HG03025 (cell line): ENCODE results near the gene HOXA4.

Experiments used
- ATAC-seq: cut with Tn5 transposase; IDR thresholded peaks from one replicate; pipeline ENCODE4 v1.9.1; 2021; ENCODE audit warnings: mild to moderate bottlenecking, moderate library complexity; ENCODE audit not compliant: unreplicated experiment, low FRiP score

HOXA4 gene

GRCh38 chr7:27148756-27149641, 18.4 kb upstream of the HOXA4 start:
- ATAC-seq: no peak

DNA sequence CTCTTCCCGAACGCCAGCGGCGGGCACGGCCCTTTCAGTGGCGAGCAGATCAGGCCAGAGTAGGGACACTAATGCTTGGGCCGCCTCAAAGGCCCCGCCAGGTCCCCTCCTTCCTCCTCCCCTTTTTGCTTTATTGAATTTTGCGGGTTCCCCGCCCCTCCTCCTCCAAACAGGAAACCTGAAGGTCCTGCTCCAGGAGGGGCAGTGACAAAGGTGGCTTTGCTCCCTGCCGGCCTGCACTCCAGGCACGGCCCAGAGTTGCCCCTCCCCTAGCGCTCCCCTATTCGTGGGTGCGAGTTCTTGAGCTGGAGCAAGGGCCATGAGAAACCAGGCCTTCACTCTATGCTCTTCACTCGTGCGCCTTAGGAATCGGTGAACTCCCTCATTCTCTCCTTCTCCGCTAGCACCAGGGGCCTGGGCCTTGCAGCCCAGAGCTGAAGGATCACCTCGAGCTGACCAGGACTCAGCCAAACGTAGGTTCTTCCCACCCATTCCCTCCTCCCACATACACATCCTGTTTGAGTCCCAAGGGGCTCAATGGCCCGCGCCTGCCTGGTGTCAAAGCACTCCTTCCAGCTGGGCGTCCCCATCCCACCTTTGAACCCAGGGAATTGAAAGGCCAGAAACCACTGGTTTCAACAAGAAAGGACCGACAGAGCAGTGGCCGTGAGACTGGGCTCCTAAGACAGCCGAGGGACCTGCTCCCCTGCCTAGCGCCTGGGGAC, 17.6 kb upstream of the HOXA4 start:
- ATAC-seq: no peak

- ATAC-seq: no peak
Measured at GRCh38 chr7:27147199-27148030, 16.9 kb upstream of the HOXA4 start, which contains the start of gene HOXA6. Gene HOXA6 (minus strand): TSS chr7:27147774. CDS start chr7:27147749, 25 bp downstream.

DNA sequence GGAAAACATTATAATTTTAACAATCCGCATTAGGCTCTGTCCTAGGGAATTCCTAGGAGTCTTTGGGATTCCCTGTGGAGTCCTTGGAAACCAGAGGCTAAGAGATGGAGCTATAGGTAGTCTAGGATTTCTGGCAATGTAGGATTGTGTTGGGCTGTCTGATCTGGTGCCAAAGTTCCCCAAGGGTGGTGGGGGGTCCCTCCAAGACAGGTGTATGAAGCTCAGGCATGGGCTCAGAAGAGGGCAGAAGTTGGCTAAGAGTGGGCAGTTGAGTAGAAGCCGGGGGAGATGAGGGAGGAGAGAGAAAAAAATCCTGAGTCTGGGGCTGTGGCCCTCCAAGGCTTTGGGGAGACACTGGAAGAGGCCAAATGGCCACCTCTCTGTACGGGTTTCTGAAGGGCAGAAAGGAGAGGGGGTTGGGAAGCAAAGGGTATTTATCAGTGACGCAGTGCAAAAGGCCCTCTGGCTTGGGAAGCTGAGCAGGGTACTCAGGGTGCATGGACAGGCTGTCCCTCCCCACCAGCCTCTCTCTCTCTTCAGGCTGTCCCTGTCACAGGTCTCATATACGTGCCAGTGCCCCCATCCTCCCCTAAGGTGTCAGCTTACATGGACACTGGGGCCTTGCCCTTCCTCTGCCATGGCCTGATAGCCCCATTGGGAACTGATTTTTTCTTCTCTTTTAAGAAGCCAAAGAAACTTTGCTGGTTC, 16.1 kb upstream of the HOXA4 start:
- no peak for ATAC-seq

GRCh38 chr7:27145914-27146412, 15.4 kb upstream of the HOXA4 start:
- ATAC-seq: no peak

- ATAC-seq: no peak
Measured at GRCh38 chr7:27145165-27145913, 14.8 kb upstream of the HOXA4 start.

DNA sequence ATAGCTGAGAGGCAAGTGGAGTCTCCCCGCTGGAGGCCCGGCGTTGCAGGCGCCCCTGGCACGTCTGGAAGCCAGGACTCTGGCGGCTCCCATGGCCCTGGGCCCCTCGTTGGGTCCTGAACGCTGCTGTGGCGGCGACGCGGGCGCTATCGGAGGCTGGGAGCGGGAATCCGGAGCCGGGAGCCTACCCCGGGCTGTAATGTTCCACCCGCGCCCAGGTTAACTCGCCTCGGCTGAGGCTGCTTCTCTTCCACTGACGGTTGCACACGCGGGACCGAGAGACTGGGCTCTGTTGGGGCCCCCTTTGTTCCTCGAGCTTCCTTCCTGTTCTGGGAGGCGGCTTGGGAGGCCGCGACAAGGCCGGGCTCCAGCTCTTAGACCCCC, 14.2 kb upstream of the HOXA4 start:
- no peak for ATAC-seq

- ATAC-seq: no peak
Measured at GRCh38 chr7:27143950-27144780, 13.6 kb upstream of the HOXA4 start.

DNA sequence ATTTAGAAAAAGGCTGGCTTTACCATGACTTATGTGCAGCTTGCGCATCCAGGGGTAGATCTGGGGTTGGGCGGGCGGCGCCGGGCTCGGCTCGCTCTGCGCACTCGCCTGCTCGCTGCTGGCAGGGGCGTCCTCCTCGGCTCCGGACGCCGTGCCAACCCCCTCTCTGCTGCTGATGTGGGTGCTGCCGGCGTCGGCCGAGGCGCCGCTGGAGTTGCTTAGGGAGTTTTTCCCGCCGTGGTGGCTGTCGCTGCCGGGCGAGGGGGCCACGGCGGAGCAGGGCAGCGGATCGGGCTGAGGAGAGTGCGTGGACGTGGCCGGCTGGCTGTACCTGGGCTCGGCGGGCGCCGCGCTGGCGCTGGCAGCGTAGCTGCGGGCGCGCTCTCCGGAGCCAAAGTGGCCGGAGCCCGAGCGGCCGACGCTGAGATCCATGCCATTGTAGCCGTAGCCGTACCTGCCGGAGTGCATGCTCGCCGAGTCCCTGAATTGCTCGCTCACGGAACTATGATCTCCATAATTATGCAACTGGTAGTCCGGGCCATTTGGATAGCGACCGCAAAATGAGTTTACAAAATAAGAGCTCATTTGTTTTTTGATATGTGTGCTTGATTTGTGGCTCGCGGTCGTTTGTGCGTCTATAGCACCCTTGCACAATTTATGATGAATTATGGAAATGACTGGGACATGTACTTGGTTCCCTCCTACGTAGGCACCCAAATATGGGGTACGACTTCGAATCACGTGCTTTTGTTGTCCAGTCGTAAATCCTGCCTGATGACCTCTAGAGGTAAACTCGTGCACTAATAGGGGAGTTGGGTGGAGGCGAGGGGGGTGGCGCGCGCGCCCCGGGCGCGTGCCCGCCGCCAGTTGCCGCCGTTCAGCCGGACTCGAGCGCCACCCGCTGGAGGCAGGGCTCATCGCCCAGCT, 12.7 kb upstream of the HOXA4 start, which contains the start of gene HOXA5:
HOXA5 (minus strand) TSS at position 659 of the 927 bp plus-strand sequence; CDS start at position 585, 74 bp downstream.
- no peak for ATAC-seq

DNA sequence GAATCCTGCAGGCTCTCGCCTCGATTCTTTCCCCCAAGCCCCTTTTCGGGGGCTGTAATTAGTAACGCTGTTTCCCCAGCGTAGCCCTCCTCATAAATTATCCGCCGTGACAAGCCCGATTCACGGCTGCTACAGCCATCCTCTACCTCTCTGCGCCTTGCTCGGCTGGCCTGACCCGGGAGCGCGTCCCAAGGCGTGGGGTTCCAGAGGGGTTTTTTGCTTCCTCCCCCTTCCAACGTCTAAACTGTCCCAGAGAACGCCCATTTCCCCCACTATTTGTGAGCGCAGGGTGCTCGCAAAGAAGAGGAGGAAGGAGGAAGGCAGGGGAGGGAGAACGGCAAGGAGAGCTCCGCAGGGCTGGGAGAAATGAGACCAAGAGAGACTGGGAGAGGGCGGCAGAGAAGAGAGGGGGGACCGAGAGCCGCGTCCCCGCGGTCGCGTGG, 12.0 kb upstream of the HOXA4 start:
- no peak for ATAC-seq

GRCh38 chr7:27141923-27142579, 11.5 kb upstream of the HOXA4 start:
- ATAC-seq: no peak

DNA sequence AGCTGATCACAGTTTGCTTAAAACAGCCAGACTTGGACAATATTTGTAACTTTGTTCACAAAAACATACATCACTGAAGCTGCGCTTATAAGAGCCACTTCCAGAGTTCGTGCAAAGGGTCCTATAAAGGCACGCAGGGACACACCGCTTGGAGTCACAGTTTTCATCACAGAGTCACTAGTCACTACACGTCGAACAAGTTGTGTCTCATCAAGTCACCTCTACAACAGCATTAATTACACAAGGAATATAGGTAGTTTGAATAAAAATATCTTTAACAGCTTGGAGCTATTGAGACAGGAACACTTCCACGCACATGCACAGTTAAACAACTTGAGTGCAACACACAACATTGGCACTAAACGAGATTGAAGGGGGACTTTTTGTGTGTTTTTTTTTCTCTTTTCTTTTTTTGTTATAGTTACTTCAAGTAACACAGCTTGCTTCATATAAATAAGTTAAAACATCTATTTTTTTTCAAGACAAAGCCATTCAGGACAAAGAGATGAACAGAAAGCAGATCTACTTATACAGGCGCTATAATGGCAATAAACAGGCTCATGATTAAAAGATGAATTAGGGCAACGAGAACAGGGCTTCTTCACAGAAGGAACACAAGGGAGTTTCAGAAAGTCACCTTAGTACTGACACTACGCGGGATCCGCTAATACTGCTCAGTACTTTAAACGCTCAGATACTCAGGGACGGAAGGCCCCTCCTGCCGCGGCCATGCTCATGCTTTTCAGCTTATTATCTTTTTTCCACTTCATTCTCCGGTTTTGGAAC, 10.8 kb upstream of the HOXA4 start:
- no peak for ATAC-seq

- no peak for ATAC-seq
Measured at GRCh38 chr7:27140126-27140857, 9.7 kb upstream of the HOXA4 start.

- ATAC-seq: no peak
Measured at GRCh38 chr7:27139334-27140125, 9.0 kb upstream of the HOXA4 start.

DNA sequence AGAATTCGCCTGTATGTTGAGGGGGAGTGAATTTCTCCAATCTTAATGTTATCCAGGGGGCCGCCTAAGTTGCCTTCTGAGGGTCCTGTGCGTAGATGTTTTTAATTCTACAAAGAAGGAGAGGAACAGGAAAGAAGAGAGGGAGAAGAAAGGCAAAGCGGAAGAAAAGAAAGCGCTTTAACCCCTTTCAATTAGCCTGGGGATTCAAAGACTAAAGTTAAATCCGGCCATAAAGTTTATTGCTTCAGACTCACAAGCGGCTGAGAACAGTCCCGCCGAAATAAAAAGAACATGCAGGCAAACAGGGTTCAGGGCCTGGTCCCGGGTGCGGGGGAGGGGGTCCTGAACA, 8.4 kb upstream of the HOXA4 start:
- no peak for ATAC-seq
